Body of pancreas (tissue), 4 donors: Measurements from ENCODE around the gene BRME1.

Experiments
- CTCF ChIP-seq, 7 experiments: fragments of 450-650 bp in 4 of 7; fragments of 200-600 bp in 3 of 7; sonication (generic) in 3 of 7; IDR thresholded peaks; one replicate each; pipeline ENCODE4 v1.5.1; 2016 to 2019; ENCODE audit warnings: antibody characterized with exemption in 7 of 7
- POLR2A ChIP-seq, 3 donors: fragments of 450-650 bp; IDR thresholded peaks; one replicate each; pipeline ENCODE4 v1.6.1; 2016; ENCODE audit warnings: antibody characterized with exemption in 3 of 3, mild to moderate bottlenecking in 2 of 3

- TF ChIP-seq CTCF (IDR thresholded peaks at IDR 0.05): no peak
- TF ChIP-seq POLR2A (IDR thresholded peaks at IDR 0.05): no peak
These were observed 28.6 kb downstream of the BRME1 start for GRCh38 chr19:13877303-13877702.
